ENCODE measurements around the gene MBNL2. TPM values are rescaled to one million over a fixed set of nuclear protein-coding genes. Genes with fewer than 3 reads are reported as not detected.
A peak's percentile ranks its signal among the peaks of the same experiment; 100 is the strongest.

The MBNL2 gene
- total and polyA plus RNA-seq, 4 donors = 13.3 to 108 (median 39.3) TPM

DNA sequence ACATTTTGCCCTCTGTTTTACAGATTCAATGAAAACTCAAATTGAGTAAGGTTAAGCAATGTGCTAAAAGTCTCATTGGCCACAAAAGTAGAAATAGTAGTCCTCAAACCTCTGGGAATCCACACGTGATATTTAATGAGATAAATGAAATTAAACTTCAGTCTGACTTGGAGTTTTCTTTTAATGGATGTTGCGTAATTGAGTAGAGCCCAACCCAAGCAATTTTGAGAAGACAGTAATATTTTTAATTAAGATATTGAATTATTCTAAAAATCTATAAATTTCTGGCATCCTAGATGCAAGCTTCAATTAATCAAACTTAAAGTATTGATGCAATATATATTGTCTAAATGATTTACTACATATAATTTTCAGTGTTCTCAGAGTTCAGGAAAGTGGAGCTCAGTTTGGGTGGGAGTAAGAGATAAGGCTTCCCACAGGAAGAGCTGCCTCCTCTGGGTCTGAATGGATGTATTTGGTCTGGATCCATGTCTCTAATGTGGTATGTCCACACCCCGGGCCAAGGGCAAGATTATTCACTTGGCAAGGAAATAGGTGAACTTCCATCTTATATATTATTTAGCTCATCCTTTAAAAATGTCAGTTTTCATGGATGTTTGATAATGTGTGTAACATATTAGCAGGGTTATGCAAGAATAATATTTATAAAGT, 6.9 kb downstream of the MBNL2 start:
- TF ChIP-seq, protein P1, sequence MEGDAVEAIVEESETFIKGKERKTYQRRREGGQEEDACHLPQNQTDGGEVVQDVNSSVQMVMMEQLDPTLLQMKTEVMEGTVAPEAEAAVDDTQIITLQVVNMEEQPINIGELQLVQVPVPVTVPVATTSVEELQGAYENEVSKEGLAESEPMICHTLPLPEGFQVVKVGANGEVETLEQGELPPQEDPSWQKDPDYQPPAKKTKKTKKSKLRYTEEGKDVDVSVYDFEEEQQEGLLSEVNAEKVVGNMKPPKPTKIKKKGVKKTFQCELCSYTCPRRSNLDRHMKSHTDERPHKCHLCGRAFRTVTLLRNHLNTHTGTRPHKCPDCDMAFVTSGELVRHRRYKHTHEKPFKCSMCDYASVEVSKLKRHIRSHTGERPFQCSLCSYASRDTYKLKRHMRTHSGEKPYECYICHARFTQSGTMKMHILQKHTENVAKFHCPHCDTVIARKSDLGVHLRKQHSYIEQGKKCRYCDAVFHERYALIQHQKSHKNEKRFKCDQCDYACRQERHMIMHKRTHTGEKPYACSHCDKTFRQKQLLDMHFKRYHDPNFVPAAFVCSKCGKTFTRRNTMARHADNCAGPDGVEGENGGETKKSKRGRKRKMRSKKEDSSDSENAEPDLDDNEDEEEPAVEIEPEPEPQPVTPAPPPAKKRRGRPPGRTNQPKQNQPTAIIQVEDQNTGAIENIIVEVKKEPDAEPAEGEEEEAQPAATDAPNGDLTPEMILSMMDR (IDR thresholded peaks at IDR 0.05; ENCODE audit: control extremely low read depth, extremely low read depth) = no peak
- Histone ChIP-seq H3K9me3 (ENCODE audit: control insufficient read depth in 4 of 4, insufficient read depth in 3 of 4, low read length in 3 of 4) (peaks cover 0 to 1% (median 0%) of the 10 kb centered on the region in 4 donors), H3K27me3 (ENCODE audit: control insufficient read depth in 3 of 3, insufficient read depth in 3 of 3, low read length in 2 of 3) (no peaks in the 10 kb centered on the region), H3K9ac (ENCODE audit: insufficient read depth in 1 of 2, low read length in 2 of 2) (no peak overlapping the region), H3K4me1 (ENCODE audit: control insufficient read depth in 5 of 5, insufficient read depth in 5 of 5, low read length in 5 of 5) (peaks cover 27 to 73% (median 29%) of the 10 kb centered on the region in 5 donors), H3K4me3 (no peak overlapping the region), H3K27ac (ENCODE audit: low read depth in 1 of 2, low read length in 1 of 2) (no peak overlapping the region), H3K36me3 (ENCODE audit: control insufficient read depth in 4 of 4, insufficient read depth in 4 of 4, low read length in 4 of 4) (peaks cover 0 to 5% (median 2%) of the 10 kb centered on the region in 4 donors)
- DNase-seq (no peak), ATAC-seq (ENCODE audit: insufficient read depth, low FRiP score) (no peak)
- WGBS, 2 donors = 66% methylated on average over 3 of the region's 3 CpGs

DNA sequence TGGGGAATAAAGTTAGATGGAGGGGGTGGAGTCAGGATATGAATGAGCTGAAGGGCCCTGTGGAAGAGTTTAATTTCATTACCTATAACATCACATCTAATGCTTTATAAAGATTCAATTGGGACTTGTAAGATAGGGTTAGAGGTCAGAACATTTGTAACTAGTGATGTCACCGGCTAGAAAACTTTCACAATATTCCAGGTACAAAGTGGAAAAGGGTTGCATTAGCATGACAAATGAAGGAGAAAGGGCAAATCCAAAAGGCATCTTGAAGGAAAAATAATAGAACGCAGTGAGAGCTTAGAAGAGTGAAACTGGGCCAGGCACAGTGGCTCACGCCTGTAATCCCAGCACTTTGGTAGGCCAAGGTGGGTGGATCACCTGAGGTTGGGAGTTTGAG, 7.6 kb downstream of the MBNL2 start:
- Histone ChIP-seq H3K27me3 (ENCODE audit: control insufficient read depth in 3 of 3, insufficient read depth in 3 of 3, low read length in 2 of 3) (no peaks in the 10 kb centered on the region), H3K27ac (ENCODE audit: low read depth in 1 of 2, low read length in 1 of 2) (no peak overlapping the region), H3K36me3 (ENCODE audit: control insufficient read depth in 4 of 4, insufficient read depth in 4 of 4, low read length in 4 of 4) (peaks cover 0 to 5% (median 5%) of the 10 kb centered on the region in 4 donors), H3K4me1 (ENCODE audit: control insufficient read depth in 5 of 5, insufficient read depth in 5 of 5, low read length in 5 of 5) (peaks cover 29 to 80% (median 32%) of the 10 kb centered on the region in 5 donors), H3K9me3 (ENCODE audit: control insufficient read depth in 4 of 4, insufficient read depth in 3 of 4, low read length in 3 of 4) (peaks cover 0 to 1% (median 0%) of the 10 kb centered on the region in 4 donors), H3K9ac (ENCODE audit: insufficient read depth in 1 of 2, low read length in 2 of 2) (no peak overlapping the region), H3K4me3 (no peak overlapping the region)
- TF ChIP-seq, protein P1 (IDR thresholded peaks at IDR 0.05; ENCODE audit: control extremely low read depth, extremely low read depth) = no peak
- ATAC-seq (ENCODE audit: insufficient read depth, low FRiP score) (no peak), DNase-seq (no peak)
- 93 to 95% methylated on average over 3 of the region's 3 CpGs for WGBS, 2 donors

DNA sequence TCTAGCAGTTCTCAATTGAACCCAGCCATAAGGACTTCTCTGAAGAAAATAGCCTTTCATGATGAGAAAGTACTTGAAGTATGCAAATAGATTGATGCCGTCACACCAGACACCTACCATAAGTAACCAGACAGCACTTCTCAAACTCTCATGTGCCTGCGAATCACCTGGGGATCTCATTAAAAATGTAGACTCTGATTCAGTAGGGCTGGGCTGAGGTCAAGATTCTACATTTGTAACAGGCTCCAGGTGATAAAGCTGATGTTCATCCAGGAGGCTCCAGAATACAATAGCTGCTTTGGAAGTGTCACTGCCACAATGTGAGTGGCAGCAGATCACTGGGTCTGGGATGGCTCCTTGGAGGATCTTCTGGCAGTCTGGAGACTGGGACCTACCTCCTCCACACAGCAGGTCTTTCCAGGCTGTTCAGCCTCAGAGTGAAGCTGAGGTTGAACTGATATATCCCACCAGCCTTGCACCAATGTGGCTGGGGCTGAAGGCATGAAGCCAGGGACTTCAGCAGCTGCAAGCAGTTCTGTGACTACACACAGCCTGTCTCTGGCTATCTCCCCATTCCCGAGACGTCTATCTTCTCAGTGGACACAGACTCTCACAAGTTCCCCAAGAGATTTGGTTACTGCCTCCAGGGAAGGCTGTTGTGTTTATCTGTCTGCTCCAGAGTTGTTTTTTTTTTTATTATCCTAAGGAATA, 9.1 kb downstream of the MBNL2 start:
- no peaks in the 10 kb centered on the region for H3K27me3 ChIP-seq (ENCODE audit: control insufficient read depth in 3 of 3, insufficient read depth in 3 of 3, low read length in 2 of 3)
- ATAC-seq (ENCODE audit: insufficient read depth, low FRiP score) (no peak), DNase-seq (peak in 2 of 3 donors; percentile 45 to 55)
- peak overlapping the region in 1 of 2 donors; percentile 24 for H3K27ac ChIP-seq (ENCODE audit: low read depth in 1 of 2, low read length in 1 of 2)
- no peak overlapping the region for H3K4me3 ChIP-seq
- H3K4me1 ChIP-seq (ENCODE audit: control insufficient read depth in 5 of 5, insufficient read depth in 5 of 5, low read length in 5 of 5) = peaks cover 26 to 80% (median 38%) of the 10 kb centered on the region in 5 donors
- H3K36me3 ChIP-seq (ENCODE audit: control insufficient read depth in 4 of 4, insufficient read depth in 4 of 4, low read length in 4 of 4) = peaks cover 0 to 9% (median 6%) of the 10 kb centered on the region in 4 donors
- TF ChIP-seq, protein P1 (IDR thresholded peaks at IDR 0.05; ENCODE audit: control extremely low read depth, extremely low read depth) = no peak
- 82 to 84% methylated on average over 4 of the region's 4 CpGs for WGBS, 2 donors
- H3K9ac ChIP-seq (ENCODE audit: insufficient read depth in 1 of 2, low read length in 2 of 2) = no peak overlapping the region
- H3K9me3 ChIP-seq (ENCODE audit: control insufficient read depth in 4 of 4, insufficient read depth in 3 of 4, low read length in 3 of 4) = peaks cover 0 to 1% (median 0%) of the 10 kb centered on the region in 4 donors
